Caco-2 (cell line): Measurements from ENCODE around the gene COPG1. TPM values are rescaled to one million over a fixed set of nuclear protein-coding genes. Genes with fewer than 3 reads are reported as not detected.
A peak's percentile ranks its signal among the peaks of the same experiment; 100 is the strongest.

Source experiments
- BruUV-seq: library from RNA; stranded (reverse); fragments of 400-500 nt; replicated peaks from 2 replicates; lab custom pipeline; 2021; lab: Mats Ljungman, UMichigan
- CTCF ChIA-PET: fragments of 300-600 bp; sonication (Branson Sonifier 250); formaldehyde crosslinking; loops from one replicate; lab custom pipeline; 2022; ENCODE audit warnings: antibody characterized with exemption; lab: Charles Lee
- POLR2A ChIA-PET: fragments of 300-600 bp; sonication (Branson Sonifier 250); formaldehyde crosslinking; loops from one replicate; lab custom pipeline; 2022; ENCODE audit warnings: antibody characterized with exemption; lab: Charles Lee
- DNase-seq, 2 experiments: peaks; one replicate each; pipeline versions ENCODE4 v3.0.0 to v3.0.0-alpha.2; 2020 to 2022
- H3K27me3 ChIP-seq: replicated peaks from 2 replicates; pipeline ENCODE4 v1.6.0; 2011; ENCODE audit warnings: low read length; ENCODE audit not compliant: control insufficient read depth, insufficient read depth
- H3K36me3 ChIP-seq: 2 replicates; pipeline ENCODE4 v1.5.1; 2011; ENCODE audit warnings: low read length; ENCODE audit not compliant: control insufficient read depth, insufficient read depth
- H3K4me1 ChIP-seq: fragments of 250-450 bp; sonication (Bioruptor Pico); 2 replicates; pipeline ENCODE4 v1.5.1; 2020; ENCODE audit warnings: mild to moderate bottlenecking
- H3K4me3 ChIP-seq: 2 replicates; pipeline ENCODE4 v1.5.1; 2011; ENCODE audit warnings: low read depth, mild to moderate bottlenecking, control low read depth, low read length
- H3K9me3 ChIP-seq: fragments of 250-450 bp; sonication (Bioruptor Pico); 2 replicates; pipeline ENCODE4 v1.5.1; 2020; ENCODE audit warnings: mild to moderate bottlenecking, moderate library complexity
- H3K27ac Mint-ChIP-seq: one replicate; pipeline ENCODE4 v1.8.0; 2022; ENCODE audit warnings: mixed read lengths; ENCODE audit not compliant: unreplicated experiment
- H3K27me3 Mint-ChIP-seq: one replicate; pipeline ENCODE4 v1.8.0; 2022; ENCODE audit warnings: mixed read lengths; ENCODE audit not compliant: insufficient read depth, unreplicated experiment
- H3K36me3 Mint-ChIP-seq: one replicate; pipeline ENCODE4 v1.8.0; 2022; ENCODE audit warnings: mild to moderate bottlenecking, mixed read lengths; ENCODE audit not compliant: insufficient read depth, unreplicated experiment
- H3K4me1 Mint-ChIP-seq: one replicate; pipeline ENCODE4 v1.8.0; 2022; ENCODE audit warnings: low read depth, mixed read lengths; ENCODE audit not compliant: unreplicated experiment
- H3K4me3 Mint-ChIP-seq: one replicate; pipeline ENCODE4 v1.8.0; 2022; ENCODE audit warnings: mild to moderate bottlenecking, moderate library complexity, mixed read lengths; ENCODE audit not compliant: unreplicated experiment
- H3K9me3 Mint-ChIP-seq: one replicate; pipeline ENCODE4 v1.8.0; 2022; ENCODE audit warnings: mixed read lengths; ENCODE audit not compliant: unreplicated experiment
- intact Hi-C: fragments of 100-400 bp; cut with micrococcal nuclease; formaldehyde crosslinking; loops from one replicate; pipeline ENCODE4 v1.10.0; 2022; ENCODE audit not compliant: unreplicated experiment
- total RNA-seq: library from RNA; stranded (reverse); gene quantifications from 2 replicates; pipeline ENCODE4 v1.2.3, GENCODE V29; 2022
- TF ChIP-seq, protein P1 (sequence below), 2 experiments: fragments of 200-600 bp in 1 of 2; IDR thresholded peaks; 1 replicate in 1 of 2; 2 replicates in 1 of 2; pipeline versions ENCODE4 v1.5.1 to v1.8.0; 2011 to 2022; ENCODE audit warnings: antibody characterized with exemption in 1 of 2, control low read depth in 1 of 2, inconsistent platforms in 1 of 2, low read depth in 1 of 2, low read length in 1 of 2, mild to moderate bottlenecking in 1 of 2, moderate library complexity in 1 of 2; ENCODE audit not compliant: insufficient read depth in 1 of 2, severe bottlenecking in 1 of 2, unreplicated experiment in 1 of 2

Gene COPG1
- total RNA-seq, 1 experiment from 2014 or later, result 178 TPM

DNA sequence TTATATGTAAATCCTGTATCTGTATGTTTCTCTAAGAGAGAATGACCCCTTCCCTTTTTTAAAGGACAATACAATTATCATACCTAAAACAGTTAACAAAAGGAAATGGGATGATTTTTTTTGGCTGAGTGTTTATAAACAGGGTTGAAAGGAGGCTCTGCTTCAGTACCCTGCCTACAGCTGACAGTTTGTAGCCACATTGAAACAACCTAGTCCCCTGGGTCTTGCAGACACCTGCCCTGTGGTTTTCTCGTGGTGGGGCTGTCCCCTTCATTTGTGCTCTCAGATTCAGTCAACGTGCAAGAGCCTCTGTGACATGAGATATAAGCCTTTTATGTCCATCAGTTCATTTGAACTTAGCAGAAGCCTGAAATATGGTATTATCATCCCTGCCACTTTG is 27.0 kb downstream of the COPG1 start:
- Mint-ChIP-seq H3K27me3 (no peaks in the 10 kb centered on the region), H3K9me3 (no peaks in the 10 kb centered on the region), H3K4me1 (peaks cover 15% of the 10 kb centered on the region), H3K36me3 (peaks cover 81% of the 10 kb centered on the region), H3K27ac (no peak overlapping the region), H3K4me3 (no peak overlapping the region)
- no peak for DNase-seq
- Histone ChIP-seq H3K4me1 (peaks cover 7% of the 10 kb centered on the region), H3K36me3 (peaks cover 8% of the 10 kb centered on the region), H3K9me3 (no peaks in the 10 kb centered on the region), H3K27me3 (no peaks in the 10 kb centered on the region), H3K4me3 (no peak overlapping the region)
- BruUV-seq, result no TSS peak
- TF ChIP-seq, protein P1, sequence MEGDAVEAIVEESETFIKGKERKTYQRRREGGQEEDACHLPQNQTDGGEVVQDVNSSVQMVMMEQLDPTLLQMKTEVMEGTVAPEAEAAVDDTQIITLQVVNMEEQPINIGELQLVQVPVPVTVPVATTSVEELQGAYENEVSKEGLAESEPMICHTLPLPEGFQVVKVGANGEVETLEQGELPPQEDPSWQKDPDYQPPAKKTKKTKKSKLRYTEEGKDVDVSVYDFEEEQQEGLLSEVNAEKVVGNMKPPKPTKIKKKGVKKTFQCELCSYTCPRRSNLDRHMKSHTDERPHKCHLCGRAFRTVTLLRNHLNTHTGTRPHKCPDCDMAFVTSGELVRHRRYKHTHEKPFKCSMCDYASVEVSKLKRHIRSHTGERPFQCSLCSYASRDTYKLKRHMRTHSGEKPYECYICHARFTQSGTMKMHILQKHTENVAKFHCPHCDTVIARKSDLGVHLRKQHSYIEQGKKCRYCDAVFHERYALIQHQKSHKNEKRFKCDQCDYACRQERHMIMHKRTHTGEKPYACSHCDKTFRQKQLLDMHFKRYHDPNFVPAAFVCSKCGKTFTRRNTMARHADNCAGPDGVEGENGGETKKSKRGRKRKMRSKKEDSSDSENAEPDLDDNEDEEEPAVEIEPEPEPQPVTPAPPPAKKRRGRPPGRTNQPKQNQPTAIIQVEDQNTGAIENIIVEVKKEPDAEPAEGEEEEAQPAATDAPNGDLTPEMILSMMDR (IDR thresholded peaks at IDR 0.05; ENCODE audit: insufficient read depth in 1 of 2, low read depth in 1 of 2, low read length in 1 of 2, severe bottlenecking in 1 of 2, unreplicated experiment in 1 of 2), result no peak
- ChIA-PET CTCF (no interaction called here), POLR2A (no interaction called here)
- intact Hi-C loops, result no loop called here

DNA sequence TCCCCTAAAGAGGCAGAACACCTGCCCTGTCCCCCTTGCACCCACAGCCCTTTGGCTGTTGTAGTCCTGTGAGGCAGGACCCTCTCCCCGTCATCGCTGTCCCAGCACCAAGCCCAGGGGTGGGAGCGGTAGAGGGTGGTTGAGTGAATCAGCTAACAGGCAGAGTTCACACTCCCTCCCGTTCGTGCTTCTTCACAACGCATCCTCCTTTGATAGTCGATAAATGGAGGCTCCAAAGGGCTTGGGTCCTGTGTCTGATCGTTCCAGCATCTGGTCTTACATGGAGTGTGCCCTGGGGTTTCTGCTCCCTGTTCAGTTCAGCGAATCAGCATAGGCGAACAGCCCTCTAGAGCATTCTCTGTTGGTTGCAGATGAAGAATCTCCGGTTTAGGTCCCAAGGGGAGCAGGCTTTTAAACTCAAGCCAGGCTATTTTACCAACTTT is 28.4 kb downstream of the COPG1 start:
- Histone ChIP-seq H3K4me1 (peaks cover 7% of the 10 kb centered on the region), H3K27me3 (no peaks in the 10 kb centered on the region), H3K9me3 (no peaks in the 10 kb centered on the region), H3K4me3 (peak overlapping the region; percentile 81), H3K36me3 (peaks cover 7% of the 10 kb centered on the region)
- peak in 1 of 2 experiments; percentile 19 for DNase-seq
- Mint-ChIP-seq H3K9me3 (no peaks in the 10 kb centered on the region), H3K4me3 (peak overlapping the region; percentile 98), H3K4me1 (peaks cover 15% of the 10 kb centered on the region), H3K27ac (peak overlapping the region; percentile 98), H3K27me3 (no peaks in the 10 kb centered on the region), H3K36me3 (peaks cover 67% of the 10 kb centered on the region)
- ChIA-PET POLR2A (interaction anchor here (2.5 kb wide), 1 partner anchor 38 kb away, joined by 17 read pairs; a partner anchor contains a TSS), CTCF (interaction anchor here (0.9 kb wide), 1 partner anchor 97 kb away, joined by 3 read pairs; no protein-coding TSS in a partner anchor)
- no TSS peak for BruUV-seq
- TF ChIP-seq, protein P1 (IDR thresholded peaks at IDR 0.05; ENCODE audit: insufficient read depth in 1 of 2, low read depth in 1 of 2, low read length in 1 of 2, severe bottlenecking in 1 of 2, unreplicated experiment in 1 of 2), result no peak
- intact Hi-C loops, result loop anchor here (1.0 to 2.0 kb wide), 2 partner anchors 29 to 37 kb away; partner anchors contain the start of gene COPG1

DNA sequence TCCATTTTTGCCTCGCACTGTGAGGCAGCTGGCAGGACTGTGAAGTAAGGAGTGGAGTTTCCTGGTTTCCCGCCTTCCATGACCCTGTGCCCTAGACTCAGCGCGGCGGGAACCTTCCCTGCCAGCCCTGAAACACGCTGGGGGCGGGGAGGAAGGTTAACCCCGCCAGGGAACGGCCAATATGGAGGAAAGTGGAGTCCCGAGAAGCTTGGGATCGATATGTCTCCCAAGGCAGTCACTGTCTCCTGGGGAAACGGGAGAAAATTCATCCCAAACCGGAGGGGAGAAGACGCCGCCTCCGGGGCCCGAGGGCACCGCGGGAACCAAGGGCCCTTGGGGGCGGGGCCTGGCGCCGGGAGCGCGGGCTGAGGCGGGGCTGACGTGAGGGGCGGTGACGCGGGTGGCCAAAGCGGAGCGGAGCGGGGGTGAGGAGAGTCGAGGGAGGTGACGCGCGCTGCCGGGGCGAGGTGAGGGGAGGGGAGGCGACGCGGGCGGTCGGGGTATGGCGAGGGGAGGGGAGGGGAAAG is 29.1 kb downstream of the COPG1 start, which contains the start of gene HMCES:
HMCES (plus strand) TSS at position 432 of the 527 bp plus-strand sequence. CDS start 863 bp downstream, outside the sequence.
- peaks cover 7% of the 10 kb centered on the region for H3K4me1 ChIP-seq
- DNase-seq, result peak; percentile 85 to 93
- H3K4me1 Mint-ChIP-seq, result peaks cover 15% of the 10 kb centered on the region
- H3K9me3 Mint-ChIP-seq, result no peaks in the 10 kb centered on the region
- peaks cover 7% of the 10 kb centered on the region for H3K36me3 ChIP-seq
- CTCF ChIA-PET, result interaction anchor here (0.6 to 1.5 kb wide), 3 partner anchors 22 to 98 kb away, joined by 3 to 5 read pairs (median 5); a partner anchor contains a TSS
- peak within 1 kb of the TSS; percentile 98 for H3K27ac Mint-ChIP-seq
- H3K4me3 Mint-ChIP-seq, result peak within 1 kb of the TSS; percentile 98
- intact Hi-C loops, result loop anchor here (1.0 to 2.0 kb wide), 2 partner anchors 29 to 36 kb away; partner anchors contain the start of gene COPG1
- H3K4me3 ChIP-seq, result peak within 1 kb of the TSS; percentile 81
- no peaks in the 10 kb centered on the region for H3K27me3 Mint-ChIP-seq
- BruUV-seq, result no TSS peak
- H3K27me3 ChIP-seq, result no peaks in the 10 kb centered on the region
- no peaks in the 10 kb centered on the region for H3K9me3 ChIP-seq
- TF ChIP-seq, protein P1 (IDR thresholded peaks at IDR 0.05; ENCODE audit: insufficient read depth in 1 of 2, low read depth in 1 of 2, low read length in 1 of 2, severe bottlenecking in 1 of 2, unreplicated experiment in 1 of 2), result no peak
- peaks cover 62% of the 10 kb centered on the region for H3K36me3 Mint-ChIP-seq
- POLR2A ChIA-PET, result interaction anchor here (0.6 to 2.5 kb wide), 3 partner anchors 35 to 285 kb away, joined by 3 to 17 read pairs (median 3); partner anchors contain the start of gene CFAP92
